22Rv1 (cell line): ENCODE measurements around the gene YAE1.

Experiments used
- H3K27ac ChIP-seq: fragments of 450-650 bp; 2 replicates; pipeline ENCODE4 v1.5.1; 2017
- ZFX ChIP-seq: fragments of 450-650 bp; IDR thresholded peaks from 2 replicates; pipeline ENCODE4 v1.6.1; 2017; ENCODE audit warnings: antibody characterized with exemption, borderline replicate concordance
- TF ChIP-seq, protein P1 (sequence below): fragments of 450-650 bp; IDR thresholded peaks from 2 replicates; pipeline ENCODE4 v1.5.1; 2017; ENCODE audit warnings: mild to moderate bottlenecking

The YAE1 gene

DNA sequence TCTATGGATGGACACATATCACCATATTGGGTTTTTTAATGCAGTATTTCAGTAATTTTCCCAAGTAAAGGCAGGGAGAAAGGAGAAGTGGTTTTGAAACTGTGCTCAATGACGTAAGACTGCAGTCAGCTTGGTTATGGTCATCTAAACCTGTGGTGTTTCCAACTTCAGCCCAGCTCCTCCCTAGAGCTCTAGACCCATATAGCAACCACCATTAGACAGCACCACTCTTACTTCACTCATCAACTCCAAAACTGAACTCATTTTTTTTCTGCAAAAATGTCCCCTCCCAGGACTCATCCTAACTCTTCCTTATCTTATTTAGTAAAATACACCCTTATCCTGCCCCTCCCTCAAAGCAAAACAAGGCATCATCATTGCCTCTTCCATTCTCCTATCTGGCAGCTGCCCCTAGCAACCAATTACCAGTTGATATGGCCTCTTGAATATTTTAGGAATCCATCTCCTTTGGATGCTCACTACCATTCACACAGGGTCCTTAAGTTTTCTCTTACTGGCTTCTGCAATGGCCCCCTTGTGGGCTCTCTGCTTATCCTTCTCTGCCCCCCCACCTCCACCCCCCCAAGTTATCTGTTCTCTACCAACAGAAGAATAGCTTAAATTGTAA, 55.7 kb downstream of the YAE1 start:
- TF ChIP-seq, protein P1, sequence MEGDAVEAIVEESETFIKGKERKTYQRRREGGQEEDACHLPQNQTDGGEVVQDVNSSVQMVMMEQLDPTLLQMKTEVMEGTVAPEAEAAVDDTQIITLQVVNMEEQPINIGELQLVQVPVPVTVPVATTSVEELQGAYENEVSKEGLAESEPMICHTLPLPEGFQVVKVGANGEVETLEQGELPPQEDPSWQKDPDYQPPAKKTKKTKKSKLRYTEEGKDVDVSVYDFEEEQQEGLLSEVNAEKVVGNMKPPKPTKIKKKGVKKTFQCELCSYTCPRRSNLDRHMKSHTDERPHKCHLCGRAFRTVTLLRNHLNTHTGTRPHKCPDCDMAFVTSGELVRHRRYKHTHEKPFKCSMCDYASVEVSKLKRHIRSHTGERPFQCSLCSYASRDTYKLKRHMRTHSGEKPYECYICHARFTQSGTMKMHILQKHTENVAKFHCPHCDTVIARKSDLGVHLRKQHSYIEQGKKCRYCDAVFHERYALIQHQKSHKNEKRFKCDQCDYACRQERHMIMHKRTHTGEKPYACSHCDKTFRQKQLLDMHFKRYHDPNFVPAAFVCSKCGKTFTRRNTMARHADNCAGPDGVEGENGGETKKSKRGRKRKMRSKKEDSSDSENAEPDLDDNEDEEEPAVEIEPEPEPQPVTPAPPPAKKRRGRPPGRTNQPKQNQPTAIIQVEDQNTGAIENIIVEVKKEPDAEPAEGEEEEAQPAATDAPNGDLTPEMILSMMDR = no peak
- no peak for TF ChIP-seq ZFX
- no peak overlapping the region for H3K27ac ChIP-seq
